Uterus (tissue), 4 donors: Measurements from ENCODE around the gene ASXL3. TPM values are rescaled to one million over a fixed set of nuclear protein-coding genes. Genes with fewer than 3 reads are reported as not detected.

Source experiments
- DNase-seq, 2 donors: peaks; one replicate each; pipeline ENCODE4 v3.0.0-alpha.2; 2019 to 2020
- H3K27ac ChIP-seq, 2 donors: fragments of 200-600 bp; sonication (generic); 1 replicate in 1 of 2; 2 replicates in 1 of 2; pipeline ENCODE4 v1.5.1; 2016 to 2018
- H3K27me3 ChIP-seq, 2 donors: fragments of 200-600 bp; sonication (generic); one replicate each; pipeline ENCODE4 v1.5.1; 2018 to 2019; ENCODE audit warnings: control low read depth in 1 of 2
- H3K36me3 ChIP-seq, 2 donors: fragments of 200-600 bp; sonication (generic); one replicate each; pipeline ENCODE4 v1.5.1; 2019; ENCODE audit warnings: control low read depth in 1 of 2
- H3K4me1 ChIP-seq, 2 donors: fragments of 200-600 bp; sonication (generic); one replicate each; pipeline ENCODE4 v1.5.1; 2018 to 2019; ENCODE audit warnings: control low read depth in 1 of 2
- H3K4me3 ChIP-seq, 2 donors: fragments of 200-600 bp; sonication (generic); 1 replicate in 1 of 2; 2 replicates in 1 of 2; pipeline ENCODE4 v1.5.1; 2018 to 2019; ENCODE audit warnings: mild to moderate bottlenecking in 1 of 2
- H3K9me3 ChIP-seq, 2 donors: fragments of 200-600 bp; sonication (generic); one replicate each; pipeline ENCODE4 v1.5.1; 2019; ENCODE audit warnings: control low read depth in 1 of 2
- POLR2A ChIP-seq, 2 donors: fragments of 450-650 bp; IDR thresholded peaks; one replicate each; pipeline ENCODE4 v1.6.1; 2016; ENCODE audit warnings: antibody characterized with exemption in 2 of 2, mild to moderate bottlenecking in 1 of 2, moderate library complexity in 1 of 2
- intact Hi-C: fragments of 100-400 bp; cut with DNase I; formaldehyde crosslinking; loops from one replicate; pipeline ENCODE4 v1.15.1; 2023; ENCODE audit warnings: low total_unique reads
- total RNA-seq, 4 donors: library from RNA; depleted of rRNA in 3 of 4; stranded (reverse); fragments of >200 nt in 3 of 4; gene quantifications; one replicate each; pipeline versions ENCODE4 v1.1.0 to v1.2.4, GENCODE V29; 2014 to 2023
- TF ChIP-seq, protein P1 (sequence below), 4 experiments: fragments of 200-600 bp in 2 of 4; fragments of 450-650 bp in 2 of 4; sonication (generic) in 2 of 4; IDR thresholded peaks; one replicate each; pipeline ENCODE4 v1.5.1; 2016 to 2019; ENCODE audit warnings: antibody characterized with exemption in 4 of 4, mild to moderate bottlenecking in 2 of 4, moderate library complexity in 1 of 4
- donor health status: DM: yes; HTN: yes; CAD: no.

Gene ASXL3
- total RNA-seq = 10 to 100 TPM in 2 of 4 donors, 1 to 10 TPM in 2; 1.0 to 25.0 (median 8.3) TPM

- H3K4me1 ChIP-seq = no peaks in the 10 kb centered on the region
- no peaks in the 10 kb centered on the region for H3K36me3 ChIP-seq
- H3K27me3 ChIP-seq = peaks cover 0 to 13% of the 10 kb centered on the region in 2 donors
- intact Hi-C loops = no loop called here
- H3K4me3 ChIP-seq = peak within 1 kb of the TSS; percentile 49 to 81
- peak in 1 of 2 donors; percentile 26 for TF ChIP-seq POLR2A (IDR thresholded peaks at IDR 0.05)
- TF ChIP-seq, protein P1, sequence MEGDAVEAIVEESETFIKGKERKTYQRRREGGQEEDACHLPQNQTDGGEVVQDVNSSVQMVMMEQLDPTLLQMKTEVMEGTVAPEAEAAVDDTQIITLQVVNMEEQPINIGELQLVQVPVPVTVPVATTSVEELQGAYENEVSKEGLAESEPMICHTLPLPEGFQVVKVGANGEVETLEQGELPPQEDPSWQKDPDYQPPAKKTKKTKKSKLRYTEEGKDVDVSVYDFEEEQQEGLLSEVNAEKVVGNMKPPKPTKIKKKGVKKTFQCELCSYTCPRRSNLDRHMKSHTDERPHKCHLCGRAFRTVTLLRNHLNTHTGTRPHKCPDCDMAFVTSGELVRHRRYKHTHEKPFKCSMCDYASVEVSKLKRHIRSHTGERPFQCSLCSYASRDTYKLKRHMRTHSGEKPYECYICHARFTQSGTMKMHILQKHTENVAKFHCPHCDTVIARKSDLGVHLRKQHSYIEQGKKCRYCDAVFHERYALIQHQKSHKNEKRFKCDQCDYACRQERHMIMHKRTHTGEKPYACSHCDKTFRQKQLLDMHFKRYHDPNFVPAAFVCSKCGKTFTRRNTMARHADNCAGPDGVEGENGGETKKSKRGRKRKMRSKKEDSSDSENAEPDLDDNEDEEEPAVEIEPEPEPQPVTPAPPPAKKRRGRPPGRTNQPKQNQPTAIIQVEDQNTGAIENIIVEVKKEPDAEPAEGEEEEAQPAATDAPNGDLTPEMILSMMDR (IDR thresholded peaks at IDR 0.05) = no peak
- peak within 1 kb of the TSS; percentile 82 to 89 for H3K27ac ChIP-seq
- DNase-seq = peak; percentile 26 to 35
- no peaks in the 10 kb centered on the region for H3K9me3 ChIP-seq
These were observed at the start of gene ASXL3 for GRCh38 chr18:33577685-33578517. Gene ASXL3, plus strand, starts transcription at chr18:33578219. Its CDS starts 413 bp downstream, at chr18:33578632.

DNA sequence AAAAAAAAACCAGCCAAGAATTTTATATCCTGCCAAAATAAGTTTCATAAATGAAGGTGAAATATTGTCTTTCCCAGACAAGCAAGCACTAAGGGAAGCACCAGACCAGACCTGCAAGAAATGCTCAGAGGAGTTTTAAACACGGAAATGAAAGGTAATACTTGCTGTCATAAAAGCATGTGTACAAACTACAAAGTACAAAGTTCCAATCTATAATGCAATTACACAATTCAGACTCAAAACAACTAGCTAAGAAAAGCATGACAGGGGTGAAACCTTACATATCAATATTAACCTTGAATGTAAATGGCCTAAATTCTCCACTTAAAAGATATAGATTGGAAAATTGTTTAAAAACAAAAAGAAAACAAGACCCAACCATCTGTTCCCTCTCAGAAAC lies 45.0 kb upstream of the ASXL3 start:
- TF ChIP-seq POLR2A (IDR thresholded peaks at IDR 0.05) = no peak
- TF ChIP-seq, protein P1 (IDR thresholded peaks at IDR 0.05) = no peak
- Histone ChIP-seq H3K4me1 (no peaks in the 10 kb centered on the region), H3K27me3 (no peaks in the 10 kb centered on the region), H3K9me3 (no peaks in the 10 kb centered on the region), H3K36me3 (no peaks in the 10 kb centered on the region), H3K27ac (no peak overlapping the region), H3K4me3 (no peak overlapping the region)
- no peak for DNase-seq
- intact Hi-C loops = no loop called here

- intact Hi-C loops = no loop called here
- Histone ChIP-seq H3K9me3 (no peaks in the 10 kb centered on the region), H3K4me3 (no peak overlapping the region), H3K36me3 (no peaks in the 10 kb centered on the region), H3K4me1 (no peaks in the 10 kb centered on the region), H3K27ac (no peak overlapping the region), H3K27me3 (no peaks in the 10 kb centered on the region)
- no peak for DNase-seq
- TF ChIP-seq POLR2A (IDR thresholded peaks at IDR 0.05) = no peak
- TF ChIP-seq, protein P1 (IDR thresholded peaks at IDR 0.05) = no peak
These were observed 41.1 kb upstream of the ASXL3 start for GRCh38 chr18:33536904-33537303.

DNA sequence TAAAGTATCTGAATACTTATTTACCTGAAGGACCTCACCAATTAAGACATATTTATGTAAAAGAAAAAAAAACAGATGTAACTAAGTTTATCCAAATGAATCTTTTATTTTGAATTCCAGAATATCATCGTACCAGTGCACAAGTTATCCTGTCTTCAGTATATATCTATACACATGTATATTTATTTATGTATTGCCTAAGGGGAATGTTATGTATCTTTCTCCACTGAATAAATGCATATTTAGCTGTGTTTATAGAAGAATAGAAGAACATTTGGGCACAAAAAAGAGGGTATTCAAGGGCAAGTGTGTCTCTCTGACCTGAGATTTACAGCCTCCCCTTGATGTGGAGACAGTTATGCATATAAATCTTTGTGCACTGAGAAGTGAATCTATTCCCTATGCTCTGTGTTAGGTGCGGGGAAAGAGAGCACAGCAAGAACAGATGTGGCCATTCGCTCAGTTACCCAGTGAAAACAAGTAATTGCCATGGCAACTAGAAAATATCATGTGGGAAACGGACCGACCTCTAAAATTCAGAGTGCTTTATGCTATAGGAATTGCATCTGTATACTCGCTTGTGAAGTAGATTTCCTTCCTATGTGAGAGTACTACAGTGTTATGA lies 39.5 kb upstream of the ASXL3 start:
- no peaks in the 10 kb centered on the region for H3K36me3 ChIP-seq
- no peak overlapping the region for H3K27ac ChIP-seq
- intact Hi-C loops = no loop called here
- no peaks in the 10 kb centered on the region for H3K9me3 ChIP-seq
- TF ChIP-seq, protein P1 (IDR thresholded peaks at IDR 0.05) = no peak
- no peak for TF ChIP-seq POLR2A (IDR thresholded peaks at IDR 0.05)
- H3K4me1 ChIP-seq = no peaks in the 10 kb centered on the region
- H3K27me3 ChIP-seq = no peaks in the 10 kb centered on the region
- H3K4me3 ChIP-seq = no peak overlapping the region
- no peak for DNase-seq

- Histone ChIP-seq H3K27ac (no peak overlapping the region), H3K4me3 (no peak overlapping the region), H3K4me1 (no peaks in the 10 kb centered on the region), H3K9me3 (no peaks in the 10 kb centered on the region), H3K27me3 (no peaks in the 10 kb centered on the region), H3K36me3 (no peaks in the 10 kb centered on the region)
- intact Hi-C loops = no loop called here
- TF ChIP-seq, protein P1 (IDR thresholded peaks at IDR 0.05) = no peak
- no peak for TF ChIP-seq POLR2A (IDR thresholded peaks at IDR 0.05)
- no peak for DNase-seq
These were observed 37.6 kb upstream of the ASXL3 start for GRCh38 chr18:33540392-33540791.
